GM10847 (cell line): ENCODE measurements around the gene APP.

ENCODE experiments used
- POLR2A ChIP-seq: IDR thresholded peaks from 2 replicates; pipeline ENCODE4 v1.6.1; 2011; ENCODE audit not compliant: insufficient read length; ENCODE audit errors: extremely low read depth

Gene APP

GRCh38 chr21:26070822-26071425, 99.6 kb downstream of the APP start:
- TF ChIP-seq POLR2A = no peak

- TF ChIP-seq POLR2A = no peak
These were observed 100.4 kb downstream of the APP start for GRCh38 chr21:26070121-26070520.

- TF ChIP-seq POLR2A = no peak
These were observed 101.8 kb downstream of the APP start for GRCh38 chr21:26068776-26069175.

- TF ChIP-seq POLR2A = no peak
These were observed 102.6 kb downstream of the APP start for GRCh38 chr21:26067836-26068594.

- no peak for TF ChIP-seq POLR2A
These were observed 106.1 kb downstream of the APP start for GRCh38 chr21:26064506-26064905.

- no peak for TF ChIP-seq POLR2A
These were observed 109.1 kb downstream of the APP start for GRCh38 chr21:26061437-26061836.

- TF ChIP-seq POLR2A = no peak
These were observed 110.0 kb downstream of the APP start for GRCh38 chr21:26060335-26061115.

- TF ChIP-seq POLR2A = no peak
These were observed 112.9 kb downstream of the APP start for GRCh38 chr21:26057477-26058170.

- no peak for TF ChIP-seq POLR2A
These were observed 114.7 kb downstream of the APP start for GRCh38 chr21:26055841-26056264.

- no peak for TF ChIP-seq POLR2A
These were observed 115.6 kb downstream of the APP start for GRCh38 chr21:26055010-26055409.

GRCh38 chr21:26052057-26052456, 118.5 kb downstream of the APP start:
- TF ChIP-seq POLR2A = no peak

- TF ChIP-seq POLR2A = no peak
These were observed 119.7 kb downstream of the APP start for GRCh38 chr21:26050857-26051256.

- TF ChIP-seq POLR2A = no peak
These were observed 120.8 kb downstream of the APP start for GRCh38 chr21:26049803-26050202.

- TF ChIP-seq POLR2A = no peak
These were observed 123.1 kb downstream of the APP start for GRCh38 chr21:26047279-26047967.

GRCh38 chr21:26043891-26044290, 126.7 kb downstream of the APP start:
- no peak for TF ChIP-seq POLR2A
